ENCODE measurements around the gene PKD1.

The PKD1 gene

DNA sequence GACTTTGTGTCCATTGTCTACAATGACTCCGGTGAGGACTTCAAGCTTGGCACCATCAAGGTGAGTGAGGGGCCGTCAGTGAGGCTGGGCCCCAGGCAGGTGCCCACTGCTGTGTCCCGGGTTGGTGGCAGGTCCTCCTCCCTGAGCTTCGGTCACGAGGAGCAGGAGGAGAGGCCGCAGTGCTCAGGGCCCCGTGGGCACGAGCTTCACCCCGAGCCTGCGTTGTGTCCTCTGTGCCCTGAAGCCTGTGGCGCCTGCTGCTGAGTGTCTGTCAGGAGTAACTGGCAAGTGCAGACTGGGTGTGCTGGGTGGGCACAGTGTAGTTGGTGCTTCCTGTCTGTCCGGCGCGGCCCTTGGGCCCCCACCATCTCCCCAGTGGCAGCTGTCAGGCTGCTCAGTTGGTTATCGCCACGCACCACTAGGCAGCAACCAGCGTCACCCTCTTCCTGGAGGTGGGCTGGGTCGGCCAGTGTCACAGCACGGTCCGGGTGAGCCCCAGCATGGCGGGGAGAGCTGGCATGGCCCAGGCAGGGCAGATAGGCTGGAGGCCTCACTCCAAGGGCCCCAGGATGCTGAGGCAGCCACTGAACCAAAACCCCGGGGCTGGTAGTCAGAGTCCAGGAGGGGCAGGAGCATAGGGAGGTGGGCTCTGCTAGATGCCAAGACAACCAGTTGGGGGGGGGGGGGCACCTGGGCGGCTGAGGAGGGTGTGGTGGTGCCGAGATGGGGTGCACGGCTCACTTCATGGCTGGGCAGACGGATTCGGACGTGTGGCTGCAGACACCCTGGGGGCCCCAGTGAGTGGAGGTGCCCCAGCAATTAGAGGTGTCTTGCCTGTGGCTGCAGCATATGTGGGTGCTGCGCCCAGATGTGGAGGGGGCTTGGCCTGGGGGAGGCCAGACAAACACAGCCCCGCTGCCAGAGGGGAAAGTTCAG, 48.6 kb downstream of the PKD1 start:
- DNase-seq, result no peak

DNA sequence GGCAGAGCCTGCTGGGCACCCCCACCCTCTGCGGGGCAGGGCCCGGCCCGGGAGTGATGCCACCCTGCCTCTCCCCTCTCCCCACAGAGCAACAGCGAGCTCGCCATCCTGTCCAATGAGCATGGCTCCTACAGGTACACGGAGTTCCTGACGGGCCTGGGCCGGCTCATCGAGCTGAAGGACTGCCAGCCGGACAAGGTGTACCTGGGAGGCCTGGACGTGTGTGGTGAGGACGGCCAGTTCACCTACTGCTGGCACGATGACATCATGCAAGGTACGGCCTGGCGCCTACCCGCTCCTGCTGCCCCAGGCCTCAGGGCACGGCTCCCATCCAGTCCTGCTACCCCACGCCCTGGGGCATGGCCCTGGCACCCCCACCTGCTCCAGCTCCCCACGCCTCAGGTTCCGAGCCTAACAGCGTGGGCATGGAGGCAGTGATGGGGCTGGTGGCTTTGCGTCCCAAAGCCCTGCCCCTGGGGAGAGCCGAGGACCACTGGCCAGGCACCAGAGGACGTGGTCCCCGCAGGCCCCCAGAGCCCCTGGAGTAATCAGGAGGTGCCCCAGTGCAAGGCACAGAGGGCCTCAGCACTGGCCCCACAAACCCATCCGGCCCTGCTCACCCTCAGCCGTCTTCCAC, 49.5 kb downstream of the PKD1 start:
- DNase-seq, result no peak

DNA sequence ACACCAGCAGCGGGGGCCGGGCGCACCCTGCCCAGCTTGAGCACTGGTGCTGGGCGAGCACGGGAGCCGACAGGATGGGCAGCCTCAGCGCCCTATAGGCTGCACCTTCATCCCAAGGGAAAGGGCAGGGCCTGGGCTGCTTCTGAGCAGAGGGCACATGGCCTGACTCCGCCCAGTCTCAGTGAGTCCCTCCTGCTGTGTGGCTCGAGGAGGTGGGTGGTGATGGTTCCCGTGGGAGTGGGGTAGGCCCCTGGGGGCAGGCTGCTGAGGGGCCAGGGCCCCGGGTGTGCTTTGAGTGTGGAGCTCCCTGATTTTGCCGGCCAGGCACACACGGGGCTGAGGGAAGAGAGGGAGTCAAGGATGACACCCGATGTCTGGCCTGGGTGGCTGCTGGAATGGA, 50.0 kb downstream of the PKD1 start:
- DNase-seq, result no peak

DNA sequence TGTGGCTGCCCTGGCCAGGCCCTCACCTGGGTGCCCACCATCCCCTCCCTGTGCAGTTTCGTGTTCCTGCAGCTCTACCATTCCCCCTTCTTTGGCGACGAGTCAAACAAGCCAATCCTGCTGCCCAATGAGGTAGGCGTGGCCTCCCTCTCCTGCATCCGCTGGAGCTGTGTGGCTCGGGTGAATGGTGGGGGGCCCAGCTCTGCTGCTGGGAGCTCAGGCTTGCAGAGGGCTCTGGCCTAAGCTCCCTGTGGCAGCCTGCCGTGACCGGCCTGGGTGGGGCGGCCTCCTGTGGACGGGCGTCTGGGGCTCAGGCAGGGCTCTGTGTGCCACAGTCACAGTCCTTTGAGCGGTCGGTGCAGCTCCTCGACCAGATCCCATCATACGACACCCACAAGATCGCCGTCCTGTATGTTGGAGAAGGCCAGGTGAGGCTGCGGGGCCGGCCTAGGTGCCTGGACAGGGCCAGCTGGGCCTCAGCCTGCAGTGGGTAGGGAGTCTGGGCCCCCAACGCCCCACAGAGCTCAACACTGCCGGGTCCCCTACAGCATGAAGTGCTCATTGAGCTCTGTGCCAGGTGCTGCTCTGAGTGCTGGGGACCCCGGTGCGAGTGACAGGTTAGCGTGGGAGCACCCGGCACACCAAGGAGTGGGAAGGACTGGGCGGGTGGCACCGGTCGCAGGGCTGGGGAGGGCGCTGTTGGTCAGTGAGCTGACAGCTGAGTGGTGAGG, 50.6 kb downstream of the PKD1 start:
- DNase-seq, result no peak

DNA sequence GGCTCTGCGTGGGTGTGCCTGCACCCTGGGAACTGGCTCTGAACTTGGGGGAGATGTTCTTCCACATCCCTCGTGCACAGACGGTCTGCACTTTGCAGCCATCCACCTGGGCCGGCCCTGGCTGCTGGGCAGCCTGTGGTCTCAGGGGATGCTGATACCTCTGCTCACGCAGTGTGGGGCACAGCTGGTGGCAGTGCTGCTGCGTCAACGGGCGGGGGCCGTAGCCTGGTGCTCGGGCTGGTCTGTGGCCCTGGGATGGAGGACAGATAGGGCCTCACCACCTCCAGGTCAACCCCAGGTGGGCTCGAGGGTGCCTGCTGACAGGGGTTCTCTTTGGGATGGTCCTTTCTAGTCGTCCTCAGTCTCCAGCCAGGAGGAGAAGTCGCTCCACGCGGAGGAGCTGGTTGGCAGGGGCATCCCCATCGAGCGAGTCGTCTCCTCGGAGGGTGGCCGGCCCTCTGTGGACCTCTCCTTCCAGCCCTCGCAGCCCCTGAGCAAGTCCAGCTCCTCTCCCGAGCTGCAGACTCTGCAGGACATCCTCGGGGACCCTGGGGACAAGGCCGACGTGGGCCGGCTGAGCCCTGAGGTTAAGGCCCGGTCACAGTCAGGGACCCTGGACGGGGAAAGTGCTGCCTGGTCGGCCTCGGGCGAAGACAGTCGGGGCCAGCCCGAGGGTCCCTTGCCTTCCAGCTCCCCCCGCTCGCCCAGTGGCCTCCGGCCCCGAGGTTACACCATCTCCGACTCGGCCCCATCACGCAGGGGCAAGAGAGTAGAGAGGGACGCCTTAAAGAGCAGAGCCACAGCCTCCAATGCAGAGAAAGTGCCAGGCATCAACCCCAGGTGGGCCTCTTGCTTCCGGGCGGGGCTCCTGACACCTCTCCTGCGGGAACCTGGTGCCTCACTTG, 51.6 kb downstream of the PKD1 start:
- DNase-seq, result no peak

DNA sequence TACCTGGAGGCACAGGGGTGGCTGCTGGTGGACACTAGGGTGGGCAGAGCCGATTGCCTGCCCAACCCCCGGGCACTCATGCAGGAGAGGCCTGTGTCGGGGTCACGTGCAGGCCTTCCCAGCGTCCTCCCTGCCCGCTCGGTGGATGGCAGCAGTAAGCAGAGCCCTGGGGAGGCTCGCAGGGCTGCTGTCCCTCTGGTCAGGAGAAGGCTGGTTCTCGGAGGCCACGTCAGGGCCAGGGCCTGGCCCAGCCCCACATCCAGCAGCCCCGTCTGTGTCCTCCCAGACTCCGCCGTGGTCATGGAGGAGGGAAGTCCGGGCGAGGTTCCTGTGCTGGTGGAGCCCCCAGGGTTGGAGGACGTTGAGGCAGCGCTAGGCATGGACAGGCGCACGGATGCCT, 52.3 kb downstream of the PKD1 start:
- no peak for DNase-seq

DNA sequence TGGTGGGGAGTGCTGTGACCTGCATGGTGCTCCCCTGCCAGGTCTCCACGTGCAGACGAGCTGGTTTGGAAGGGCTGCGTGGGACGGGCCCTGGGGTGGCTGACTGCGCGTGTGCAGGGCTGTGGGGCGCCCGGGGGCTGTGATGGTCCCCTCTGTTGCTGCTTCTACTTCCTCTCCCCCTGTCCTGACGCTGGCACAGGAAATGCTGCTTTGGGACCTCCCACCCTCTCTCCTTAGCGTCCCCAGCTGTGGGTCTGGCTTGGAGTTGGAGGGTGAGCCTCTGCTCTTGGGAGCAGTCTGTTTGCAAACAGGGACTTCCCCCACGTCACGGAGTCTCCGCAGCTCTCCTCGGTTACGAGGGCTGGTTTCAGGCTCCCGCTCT, 52.7 kb downstream of the PKD1 start:
- DNase-seq, result no peak

DNA sequence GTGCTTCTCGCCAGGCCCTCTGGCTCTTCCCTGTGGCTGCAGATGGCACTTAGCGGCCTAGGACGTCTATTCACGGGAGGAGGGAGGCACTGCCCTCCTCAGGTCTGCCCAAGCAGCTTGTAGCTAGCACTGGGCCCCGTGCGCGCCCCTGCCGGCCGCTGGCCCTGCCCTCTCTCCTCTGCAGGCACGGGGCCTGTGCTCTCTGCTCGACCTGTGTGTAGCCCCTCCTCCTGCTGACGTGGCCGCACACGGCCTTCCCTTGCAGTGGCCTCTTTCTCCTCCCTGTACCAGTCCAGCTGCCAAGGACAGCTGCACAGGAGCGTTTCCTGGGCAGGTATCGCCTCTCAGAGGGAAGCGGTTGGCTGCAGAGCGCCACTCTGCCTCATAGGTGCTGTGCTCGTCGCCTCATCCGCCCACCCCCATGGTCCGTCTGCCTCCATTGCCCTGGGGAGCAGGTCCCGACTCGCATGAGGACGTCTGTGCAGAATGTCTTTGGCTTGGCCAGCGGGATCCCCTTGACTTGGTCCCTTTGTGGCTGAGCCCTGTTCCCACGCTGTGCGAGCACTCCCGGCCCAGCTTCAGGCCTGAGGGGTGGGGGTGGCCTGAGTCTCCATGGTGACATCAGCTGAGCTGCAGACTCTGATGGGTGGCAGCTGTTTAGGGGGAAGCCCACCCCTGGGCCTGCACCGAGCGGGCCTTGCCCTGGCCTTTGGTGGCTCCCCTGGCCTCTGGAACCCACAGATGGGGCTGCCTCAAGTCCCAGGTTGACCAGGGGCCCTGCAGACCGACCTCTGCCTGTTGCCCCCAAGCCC, 53.3 kb downstream of the PKD1 start:
- no peak for DNase-seq

DNA sequence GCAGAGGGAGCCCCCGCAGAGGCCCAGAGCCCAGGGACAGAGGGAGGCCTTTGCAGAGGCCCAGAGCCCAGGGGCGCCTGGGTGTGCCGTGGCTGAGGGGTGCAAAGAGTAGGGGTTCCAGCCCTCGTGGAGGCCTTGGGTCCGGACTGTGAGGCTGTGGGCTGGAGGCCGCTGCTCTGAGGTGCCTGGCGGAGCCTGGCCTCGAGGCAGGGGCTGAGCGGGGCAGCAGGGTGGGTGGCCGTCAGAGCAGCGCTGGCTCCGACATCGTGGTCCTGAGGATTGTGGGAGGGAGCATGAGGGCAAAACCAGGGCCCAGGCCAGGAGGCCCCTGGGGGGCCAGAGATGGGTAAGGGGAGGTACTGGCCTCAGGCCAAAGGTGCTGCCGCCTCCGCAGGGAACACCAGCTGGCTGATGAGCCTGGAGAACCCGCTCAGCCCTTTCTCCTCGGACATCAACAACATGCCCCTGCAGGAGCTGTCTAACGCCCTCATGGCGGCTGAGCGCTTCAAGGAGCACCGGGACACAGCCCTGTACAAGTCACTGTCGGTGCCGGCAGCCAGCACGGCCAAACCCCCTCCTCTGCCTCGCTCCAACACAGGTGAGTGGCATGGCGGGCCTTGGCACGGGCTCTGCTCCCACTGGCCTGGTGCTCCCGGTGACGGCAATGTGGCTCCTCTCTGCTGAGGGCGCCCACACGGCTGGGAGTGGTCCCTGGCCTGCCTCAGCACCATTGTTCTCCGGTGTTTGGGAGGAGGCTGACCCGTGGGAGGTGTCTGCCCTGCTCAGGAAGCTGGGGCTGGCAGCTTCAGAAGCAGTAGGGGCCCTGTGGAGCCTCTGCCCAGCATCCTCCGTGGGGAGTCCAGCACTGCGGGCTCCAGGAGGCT, 54.3 kb downstream of the PKD1 start:
- DNase-seq, result no peak

DNA sequence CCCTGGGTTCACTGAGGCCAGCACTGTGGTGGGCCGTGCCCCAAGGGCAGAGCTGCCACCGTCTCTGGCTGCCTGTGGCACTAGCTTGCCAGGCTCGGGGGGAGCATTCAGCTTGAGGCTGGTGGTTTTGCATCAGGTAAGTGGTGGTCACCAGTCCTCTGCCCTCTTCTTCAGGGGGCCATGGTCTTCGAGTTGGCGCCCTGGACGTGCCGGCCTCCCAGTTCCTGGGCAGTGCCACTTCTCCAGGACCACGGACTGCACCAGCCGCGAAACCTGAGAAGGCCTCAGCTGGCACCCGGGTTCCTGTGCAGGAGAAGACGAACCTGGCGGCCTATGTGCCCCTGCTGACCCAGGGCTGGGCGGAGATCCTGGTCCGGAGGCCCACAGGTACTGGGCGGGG, 55.7 kb downstream of the PKD1 start:
- no peak for DNase-seq

DNA sequence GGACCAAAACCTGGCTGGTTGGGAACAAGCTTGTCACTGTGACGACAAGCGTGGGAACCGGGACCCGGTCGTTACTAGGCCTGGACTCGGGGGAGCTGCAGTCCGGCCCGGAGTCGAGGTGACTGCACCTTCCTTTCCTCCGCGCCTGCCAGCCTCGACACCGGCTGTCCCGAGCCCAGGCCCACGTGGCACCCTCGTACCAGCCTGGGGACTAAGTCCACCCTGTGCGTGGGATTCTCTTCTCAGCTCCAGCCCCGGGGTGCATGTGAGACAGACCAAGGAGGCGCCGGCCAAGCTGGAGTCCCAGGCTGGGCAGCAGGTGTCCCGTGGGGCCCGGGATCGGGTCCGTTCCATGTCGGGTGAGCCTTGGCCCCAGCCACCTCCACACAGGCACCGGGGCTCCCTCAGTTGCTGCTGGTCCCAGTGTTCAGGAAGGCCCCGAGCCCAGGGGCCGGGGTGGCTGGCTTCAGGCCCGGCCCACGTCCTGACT, 56.3 kb downstream of the PKD1 start:
- no peak for DNase-seq

DNA sequence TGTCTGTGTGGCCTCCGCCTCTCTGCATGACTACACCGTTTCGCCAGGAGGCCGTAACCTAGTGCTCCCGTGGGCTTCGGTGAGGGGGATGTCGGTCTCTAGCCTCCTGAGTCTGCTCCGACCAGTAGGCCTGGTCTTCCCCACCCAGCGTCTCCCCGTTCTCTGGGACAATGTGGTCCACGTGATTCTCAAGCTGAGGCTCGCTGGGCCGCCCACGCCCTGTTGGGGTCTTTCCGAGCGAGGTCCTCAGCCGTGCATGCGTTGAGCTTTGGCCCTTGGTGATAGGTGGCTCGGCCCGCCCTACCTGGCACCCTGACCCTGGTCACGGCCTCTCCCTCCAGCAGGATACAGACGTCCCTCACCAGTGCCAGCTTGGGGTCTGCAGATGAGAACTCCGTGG, 57.0 kb downstream of the PKD1 start:
- no peak for DNase-seq

DNA sequence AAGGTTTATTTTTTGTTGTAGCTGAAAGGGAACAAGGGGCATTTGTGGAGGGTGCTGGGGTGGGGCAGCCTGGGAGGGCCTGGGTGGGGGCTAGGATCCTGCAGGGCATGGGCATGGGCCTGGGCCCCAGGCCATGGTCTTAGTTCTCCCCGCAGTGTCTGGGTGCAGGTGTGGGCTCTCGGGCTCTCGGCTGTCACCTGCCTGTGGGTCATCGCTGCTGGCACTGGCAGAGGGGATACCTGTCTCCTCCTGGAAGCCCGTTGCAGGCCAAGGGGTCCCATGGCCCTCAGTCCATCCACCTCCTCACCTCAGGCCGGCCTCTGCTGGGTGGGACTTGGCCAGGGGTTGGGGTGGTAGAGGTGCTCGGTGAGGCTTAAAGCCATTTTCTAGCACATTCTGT, 57.6 kb downstream of the PKD1 start:
- no peak for DNase-seq

DNA sequence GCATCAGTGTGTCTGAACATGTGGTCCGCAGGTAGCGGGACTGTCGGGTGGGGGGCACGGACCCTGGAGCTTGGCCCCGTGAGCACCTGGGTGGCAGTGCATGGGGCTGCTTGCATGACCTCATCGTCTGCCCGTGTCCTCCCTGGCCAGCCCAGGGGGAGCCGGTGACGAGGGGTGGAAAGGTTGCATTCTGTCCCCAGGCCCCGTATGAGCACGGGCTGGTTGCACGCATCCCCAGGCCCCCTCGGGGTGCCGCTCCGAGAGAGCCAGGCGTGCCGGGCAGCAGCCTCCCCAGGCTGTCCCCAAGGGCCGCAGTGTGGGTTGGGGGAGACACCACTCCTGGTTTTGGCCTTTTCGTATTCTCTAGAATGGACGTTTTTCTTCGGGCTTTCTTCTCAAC, 58.0 kb downstream of the PKD1 start:
- no peak for DNase-seq

DNA sequence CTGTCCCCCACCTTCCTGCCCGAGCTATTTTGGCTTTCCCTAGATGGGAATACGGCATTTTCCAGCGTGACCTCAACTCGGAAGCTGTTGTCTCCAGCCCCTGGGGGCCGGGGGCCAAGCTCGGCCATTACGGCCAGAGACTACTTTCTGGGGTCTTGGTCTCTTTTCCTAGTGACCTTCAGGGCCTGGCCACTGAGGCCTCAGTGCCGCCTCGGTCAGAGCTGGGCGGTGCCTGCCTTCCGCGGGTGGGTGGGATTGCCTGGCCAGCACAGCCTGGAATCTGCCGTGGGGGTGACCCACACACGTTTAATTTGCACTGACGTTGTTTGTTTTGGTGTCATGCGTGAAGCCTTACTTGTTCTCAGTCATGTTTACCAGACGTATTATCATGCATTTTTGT, 58.7 kb downstream of the PKD1 start:
- DNase-seq, result no peak

DNA sequence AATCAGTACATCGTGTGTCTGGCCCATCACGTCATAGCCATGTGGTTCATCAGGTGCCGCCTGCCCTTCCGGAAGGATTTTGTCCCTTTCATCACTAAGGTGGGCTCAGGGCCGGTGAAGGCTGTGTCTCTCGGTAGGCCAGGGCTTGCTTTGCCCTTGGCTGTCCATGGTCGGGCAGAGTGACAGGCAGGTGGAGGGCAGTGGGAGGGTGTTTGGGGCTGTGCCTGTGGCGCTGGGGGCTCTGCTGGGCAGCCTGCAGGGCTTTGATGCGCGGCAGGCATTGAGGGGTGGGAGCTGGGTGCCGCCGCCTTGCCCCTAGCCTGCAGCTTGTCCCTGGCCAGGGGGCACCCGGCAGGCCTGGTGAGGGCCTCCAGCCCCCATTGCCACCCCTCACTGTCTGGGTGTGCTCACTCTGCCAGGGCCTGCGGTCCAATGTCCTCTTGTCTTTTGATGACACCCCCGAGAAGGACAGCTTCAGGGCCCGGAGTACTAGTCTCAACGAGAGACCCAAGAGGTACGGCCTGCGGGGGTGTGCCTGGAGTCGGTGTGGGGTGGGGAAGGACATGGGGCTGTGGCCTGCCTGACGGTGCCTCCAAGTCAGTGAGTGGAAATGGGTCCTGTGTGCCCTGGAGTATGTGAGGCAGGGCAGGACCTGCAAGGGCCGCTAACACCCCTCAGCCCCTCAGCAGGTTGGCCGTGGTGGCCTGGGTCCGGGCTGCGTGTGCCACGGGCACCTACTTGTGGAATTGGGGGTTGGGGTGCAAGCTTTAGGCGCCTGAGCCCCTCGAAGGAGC, 59.4 kb downstream of the PKD1 start:
- DNase-seq, result no peak

DNA sequence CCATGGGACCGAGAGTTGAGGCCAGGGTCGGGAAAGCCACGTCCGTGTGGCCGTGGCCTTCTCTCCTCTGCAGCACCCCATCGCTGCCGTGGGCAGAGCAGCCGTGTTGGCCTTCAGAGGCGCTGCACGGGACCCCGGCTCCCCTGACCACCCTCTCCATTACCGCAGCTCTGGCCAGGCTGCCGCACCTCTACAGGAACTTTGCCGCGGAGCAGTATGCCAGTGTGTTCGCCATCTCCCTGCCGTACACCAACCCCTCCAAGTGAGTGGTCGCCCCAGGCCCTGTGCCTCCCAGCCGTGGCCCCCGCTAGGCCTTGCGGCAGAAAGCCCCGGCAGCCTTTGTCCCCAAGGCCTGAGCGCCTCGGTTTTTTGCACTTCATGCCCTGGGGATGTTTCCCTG, 60.1 kb downstream of the PKD1 start:
- DNase-seq, result no peak

DNA sequence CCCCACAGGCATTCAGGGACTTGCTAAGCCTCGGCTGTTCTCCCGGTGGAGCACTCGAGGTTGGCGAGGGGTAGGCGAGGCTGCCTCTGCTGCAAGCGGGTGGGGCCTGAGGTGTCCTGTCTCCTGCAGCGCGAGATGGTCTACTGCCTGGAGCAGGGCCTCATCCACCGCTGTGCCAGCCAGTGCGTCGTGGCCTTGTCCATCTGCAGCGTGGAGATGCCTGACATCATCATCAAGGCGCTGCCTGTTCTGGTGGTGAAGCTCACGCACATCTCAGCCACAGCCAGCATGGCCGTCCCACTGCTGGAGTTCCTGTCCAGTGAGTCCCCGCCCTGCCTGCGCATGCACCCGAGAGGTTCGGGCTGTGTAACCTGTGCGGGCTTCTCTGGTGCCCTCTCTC, 61.6 kb downstream of the PKD1 start:
- DNase-seq, result no peak

DNA sequence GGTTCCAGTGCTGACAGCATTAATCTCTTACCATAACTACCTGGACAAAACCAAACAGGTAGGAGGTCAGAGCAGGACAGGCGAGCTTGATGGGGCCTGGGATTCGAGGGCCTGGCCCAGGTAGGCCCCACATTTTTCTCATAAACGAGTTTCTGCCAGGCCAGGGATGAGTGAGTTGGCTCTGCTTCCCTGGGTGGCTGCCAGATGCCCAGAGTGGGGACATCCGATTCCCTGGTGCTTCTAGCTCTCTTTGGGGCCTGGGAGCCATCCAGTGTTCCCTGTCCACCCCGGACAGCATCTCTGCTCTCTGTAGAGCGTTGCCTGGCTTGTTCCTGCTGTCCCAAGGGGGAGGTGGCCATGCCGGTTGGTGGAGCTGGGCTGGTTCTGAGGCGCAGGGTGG, 62.8 kb downstream of the PKD1 start:
- no peak for DNase-seq
